Activated CD4-positive, alpha-beta T cell treated with anti-CD3 and anti-CD28 coated beads, Interleukin-2, amount 50 U/mL, for 48 hours (primary cell): Measurements from ENCODE around the gene PPARA.

Experiments
- DNase-seq, 2 experiments: peaks; one replicate each; pipeline ENCODE4 v3.0.0-alpha.2; 2020

PPARA gene

DNA sequence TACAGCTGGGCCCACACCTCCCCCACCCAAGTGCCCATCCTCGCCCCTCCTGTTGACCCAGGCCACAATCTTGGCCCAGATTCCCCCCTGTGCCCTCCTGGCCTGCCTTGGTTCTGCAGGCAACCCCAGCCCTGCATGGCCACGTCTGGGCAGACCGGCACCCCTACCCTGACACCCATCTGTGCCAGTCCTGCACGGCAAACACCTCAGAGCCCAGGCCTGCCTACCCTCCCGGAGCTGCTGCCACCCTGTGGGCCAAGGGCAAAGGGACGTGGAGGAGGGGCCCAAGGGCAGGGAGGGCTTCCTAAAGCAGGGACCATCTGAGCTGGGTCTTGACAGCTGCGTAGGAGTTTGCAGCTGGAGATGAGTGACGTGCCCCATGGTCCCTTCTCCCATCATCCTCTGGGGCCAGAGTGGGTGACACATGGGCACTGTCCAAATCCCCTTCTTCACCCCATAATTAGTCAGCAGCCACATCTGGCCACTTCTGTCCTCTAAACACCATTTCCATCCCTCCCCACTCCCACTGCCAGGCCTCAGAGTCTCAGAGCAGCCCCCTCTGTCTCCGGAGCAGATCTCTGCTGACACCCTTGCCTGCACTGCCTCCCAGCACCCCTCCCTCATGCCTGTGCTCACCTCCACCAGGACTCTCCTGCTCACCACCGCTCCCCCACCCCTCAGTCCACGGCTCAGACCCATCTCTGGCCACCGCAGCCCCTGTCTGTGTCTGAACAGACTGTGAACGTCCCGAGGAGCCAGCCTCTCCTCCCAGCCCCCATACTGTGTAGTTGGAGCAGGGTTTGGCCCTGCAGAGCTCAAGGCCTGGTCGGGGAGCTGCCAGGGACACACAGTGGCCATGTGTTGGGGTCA, 35.6 kb upstream of the PPARA start:
- DNase-seq: no peak

- DNase-seq: no peak
Observed at GRCh38 chr22:46115388-46115678, 35.0 kb upstream of the PPARA start.

GRCh38 chr22:46115755-46116490, 34.4 kb upstream of the PPARA start:
- no peak for DNase-seq

- peak; percentile 87 to 88 for DNase-seq
Observed at GRCh38 chr22:46116491-46116958, 33.8 kb upstream of the PPARA start.

DNA sequence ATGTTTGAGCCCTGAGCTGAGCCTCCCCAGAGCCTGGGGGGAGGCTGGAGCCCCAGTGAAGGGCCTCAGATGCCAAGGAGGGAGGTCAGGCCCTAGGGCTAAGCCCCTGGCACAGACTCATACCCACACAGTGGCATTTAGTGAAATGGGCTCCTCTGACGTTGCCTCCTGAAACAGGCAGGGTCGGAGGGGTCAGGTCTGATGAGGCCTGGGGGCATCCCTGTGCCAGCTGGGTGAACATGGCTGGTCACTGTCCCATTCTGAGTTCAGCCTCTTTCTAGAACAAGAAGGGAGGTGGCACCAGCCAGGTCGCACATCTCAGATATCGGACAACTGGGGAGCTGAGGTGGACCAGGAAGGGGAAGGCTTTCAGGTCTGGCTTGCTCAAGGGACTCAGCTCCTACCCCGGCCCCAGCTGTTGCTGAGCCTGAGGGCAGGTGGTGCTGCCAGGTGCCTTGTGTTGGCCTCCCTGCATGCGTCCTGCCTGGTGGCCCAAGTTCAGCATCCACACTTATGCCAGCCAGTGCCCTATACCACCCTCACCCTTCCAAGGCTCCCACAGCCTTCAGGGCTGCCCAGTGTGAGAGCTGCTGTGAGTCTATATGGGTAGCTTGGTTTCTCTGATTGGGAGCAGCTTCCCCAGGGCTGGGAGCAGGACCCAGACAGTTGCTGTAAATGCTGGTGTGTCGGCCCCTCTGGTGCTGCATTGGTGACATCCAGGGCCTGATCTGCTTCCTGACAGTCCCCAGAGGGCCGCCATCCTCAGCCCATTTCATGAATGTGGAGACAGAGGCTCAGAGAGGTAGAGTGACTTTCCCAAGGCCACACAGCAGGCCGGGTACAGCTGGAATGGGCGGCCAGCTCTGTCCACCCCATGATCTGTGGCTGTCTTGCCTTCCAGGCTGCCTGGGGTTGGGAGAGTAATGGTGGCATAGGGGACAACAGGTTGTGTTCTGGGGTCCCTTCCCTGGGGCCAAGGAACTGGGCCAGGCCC, 32.8 kb upstream of the PPARA start:
- DNase-seq: no peak

DNA sequence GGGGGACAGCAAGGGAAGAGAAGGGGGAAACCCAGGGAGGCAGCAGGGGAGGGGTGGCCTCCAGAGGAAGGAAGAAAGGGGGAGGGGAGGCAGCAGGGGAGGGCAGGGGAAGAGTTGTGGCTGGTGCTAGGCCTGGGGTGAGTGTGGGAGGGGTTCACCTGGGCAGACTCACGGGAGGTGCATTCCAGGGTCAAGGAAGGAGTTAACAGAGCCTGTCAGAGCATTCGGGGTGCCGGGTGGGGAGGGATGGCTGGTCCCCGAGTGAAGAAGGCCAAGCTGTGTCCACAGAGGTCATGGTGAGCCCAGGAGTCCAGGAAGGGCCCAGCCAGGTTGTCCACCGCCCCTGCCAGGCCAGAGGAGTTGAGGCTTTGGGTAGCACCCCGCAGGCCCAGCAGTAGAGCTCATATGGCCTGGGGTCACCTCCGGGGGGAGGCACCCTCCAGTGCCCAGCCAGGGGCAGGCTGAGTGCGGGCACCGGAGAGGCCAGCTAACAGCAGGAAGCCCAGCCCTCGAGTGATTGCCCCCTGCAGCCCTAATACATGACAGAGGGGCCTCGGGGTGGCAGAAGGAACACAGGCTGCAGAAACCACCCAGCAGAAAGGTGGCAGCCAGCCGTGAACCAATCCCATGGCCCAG, 31.1 kb upstream of the PPARA start:
- no peak for DNase-seq

- no peak for DNase-seq
Observed at GRCh38 chr22:46119729-46120419, 30.5 kb upstream of the PPARA start.

GRCh38 chr22:46120420-46120737, 29.9 kb upstream of the PPARA start:
- DNase-seq: no peak

DNA sequence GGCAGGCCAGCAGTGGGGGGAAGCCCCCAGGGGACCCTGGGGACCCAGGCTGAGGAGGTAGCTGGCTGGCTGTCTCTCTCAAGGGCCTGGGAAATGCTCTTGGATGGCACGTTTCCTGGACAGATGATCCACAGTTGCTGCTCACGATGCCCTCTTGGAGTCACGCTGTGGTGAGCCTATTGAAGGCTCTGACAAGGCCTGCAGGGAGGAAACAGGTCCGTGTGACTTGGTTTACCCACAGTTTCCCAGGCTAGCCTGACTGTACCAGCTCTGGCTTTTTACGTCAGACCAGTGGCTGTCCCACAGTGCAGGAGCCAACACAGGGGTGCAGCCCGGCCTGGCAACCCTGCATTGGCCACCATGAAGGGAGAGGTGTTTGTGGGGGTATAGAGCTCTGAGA, 29.2 kb upstream of the PPARA start:
- DNase-seq: no peak

DNA sequence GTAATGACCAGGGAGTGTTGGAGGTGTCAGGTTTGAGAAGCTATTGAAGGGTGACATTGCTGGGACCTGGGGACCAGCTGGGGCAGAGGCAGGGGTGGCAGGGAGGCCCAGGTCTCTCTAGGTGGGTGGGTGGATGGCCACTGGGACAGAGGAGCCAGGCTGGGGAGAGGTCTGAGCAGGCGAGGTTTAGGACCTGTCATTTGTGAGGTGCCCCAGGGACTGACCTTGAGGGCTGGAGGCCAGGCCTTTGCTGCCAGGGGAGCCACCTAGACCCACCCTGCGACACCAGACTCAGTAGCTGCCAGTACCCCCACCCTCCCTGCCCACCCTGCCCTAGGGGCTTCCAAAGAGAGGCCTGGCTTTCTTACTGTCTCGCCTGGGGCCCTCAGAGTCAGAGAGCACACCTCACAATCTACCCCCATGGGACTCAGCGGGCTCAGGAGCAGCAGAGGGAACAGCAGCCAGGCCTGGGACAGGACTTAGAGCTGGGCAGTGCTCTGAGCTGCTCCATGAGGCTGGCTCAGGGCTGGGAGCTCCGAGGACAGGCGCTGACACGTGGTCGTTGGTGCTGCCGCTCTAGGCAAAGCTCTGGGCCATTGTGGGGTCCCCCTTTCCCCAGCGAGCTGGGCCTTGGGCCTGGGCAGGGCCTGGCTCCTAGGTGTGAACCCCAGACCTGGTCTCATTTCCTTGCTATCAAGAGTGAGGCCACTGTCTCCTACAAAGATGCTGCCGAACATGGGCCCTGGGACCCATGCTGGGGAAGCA, 28.6 kb upstream of the PPARA start:
- no peak for DNase-seq

DNA sequence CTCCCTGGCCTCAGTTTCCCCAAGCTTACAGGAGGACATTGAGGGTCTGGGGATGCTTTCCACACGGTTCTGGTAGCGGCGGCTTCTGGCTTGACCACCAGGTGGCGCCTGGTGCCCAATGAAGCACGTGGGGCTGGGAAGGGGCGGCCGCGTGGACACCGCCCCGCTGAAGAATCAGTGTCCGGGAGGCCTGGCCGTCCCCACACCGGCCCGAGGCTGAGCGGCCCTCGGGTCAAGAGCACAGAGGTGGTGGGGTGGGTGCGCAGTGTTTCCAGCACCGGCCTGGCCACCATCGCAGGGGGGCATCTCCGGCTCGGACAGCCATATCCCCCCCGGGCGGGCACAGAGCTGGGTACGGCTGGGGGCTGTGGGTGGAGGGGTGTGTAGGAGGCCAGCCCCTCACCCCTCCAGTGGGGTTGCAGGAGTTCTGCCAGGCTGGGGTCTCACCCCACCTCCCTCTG, 27.8 kb upstream of the PPARA start:
- peak; percentile 82 to 83 for DNase-seq

- no peak for DNase-seq
Observed at GRCh38 chr22:46122980-46123693, 27.2 kb upstream of the PPARA start.

GRCh38 chr22:46123694-46124382, 26.5 kb upstream of the PPARA start:
- DNase-seq: no peak

DNA sequence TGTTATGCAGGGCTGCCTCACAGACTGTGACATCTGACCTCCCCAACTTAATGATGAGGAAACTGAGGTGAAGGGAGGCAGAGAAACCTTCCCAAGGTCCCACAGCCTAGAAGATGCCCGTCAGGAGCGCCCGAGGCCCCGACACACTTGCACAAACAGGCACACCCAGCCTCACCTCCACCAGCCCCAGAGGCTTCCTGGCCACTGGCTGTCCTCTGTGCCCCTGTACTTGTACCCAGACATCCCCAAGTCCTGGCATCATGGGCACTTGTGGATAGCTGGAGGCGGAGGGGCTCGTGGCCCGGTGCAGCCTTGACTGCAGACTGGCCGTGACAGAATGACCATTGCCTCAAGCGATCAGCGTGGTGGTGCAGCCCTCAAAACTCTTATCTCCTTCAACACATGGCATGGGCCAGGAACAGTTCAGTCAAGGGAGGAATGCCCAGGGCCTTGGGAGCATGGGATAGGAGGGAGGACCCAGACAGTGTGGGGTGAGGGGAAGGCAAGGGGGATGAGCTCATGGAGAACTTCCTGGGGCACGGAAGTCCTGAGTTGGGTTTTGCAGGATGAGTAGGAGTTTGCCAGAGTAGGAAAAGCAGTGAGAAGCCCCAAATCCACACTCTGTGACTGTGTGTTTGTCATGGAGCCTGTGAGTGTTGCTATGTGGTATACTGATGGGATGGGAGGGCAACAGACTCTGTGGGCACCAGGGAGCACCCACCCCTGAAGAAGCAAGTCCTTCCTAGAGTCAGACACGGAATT, 25.8 kb upstream of the PPARA start:
- DNase-seq: no peak

DNA sequence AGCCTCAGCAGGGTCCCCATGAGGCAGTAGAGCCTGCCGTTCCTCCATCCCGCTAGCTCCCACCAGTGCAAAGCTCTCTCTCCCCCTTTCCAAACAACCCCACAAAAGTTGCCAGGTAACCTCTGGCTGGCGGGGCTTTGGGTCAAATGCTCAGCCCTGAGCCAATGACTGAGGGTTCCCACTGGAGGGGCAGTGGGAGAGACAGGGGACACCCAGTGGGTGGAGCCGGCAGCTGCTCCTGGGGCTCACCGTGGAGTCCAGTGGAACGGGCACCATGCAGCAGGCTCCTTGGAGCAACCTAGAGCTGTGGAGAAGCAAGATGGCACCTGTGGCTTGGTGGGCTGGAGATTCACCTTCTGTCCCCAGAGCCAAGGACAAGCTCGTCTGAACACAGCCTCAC, 25.0 kb upstream of the PPARA start:
- no peak for DNase-seq

DNA sequence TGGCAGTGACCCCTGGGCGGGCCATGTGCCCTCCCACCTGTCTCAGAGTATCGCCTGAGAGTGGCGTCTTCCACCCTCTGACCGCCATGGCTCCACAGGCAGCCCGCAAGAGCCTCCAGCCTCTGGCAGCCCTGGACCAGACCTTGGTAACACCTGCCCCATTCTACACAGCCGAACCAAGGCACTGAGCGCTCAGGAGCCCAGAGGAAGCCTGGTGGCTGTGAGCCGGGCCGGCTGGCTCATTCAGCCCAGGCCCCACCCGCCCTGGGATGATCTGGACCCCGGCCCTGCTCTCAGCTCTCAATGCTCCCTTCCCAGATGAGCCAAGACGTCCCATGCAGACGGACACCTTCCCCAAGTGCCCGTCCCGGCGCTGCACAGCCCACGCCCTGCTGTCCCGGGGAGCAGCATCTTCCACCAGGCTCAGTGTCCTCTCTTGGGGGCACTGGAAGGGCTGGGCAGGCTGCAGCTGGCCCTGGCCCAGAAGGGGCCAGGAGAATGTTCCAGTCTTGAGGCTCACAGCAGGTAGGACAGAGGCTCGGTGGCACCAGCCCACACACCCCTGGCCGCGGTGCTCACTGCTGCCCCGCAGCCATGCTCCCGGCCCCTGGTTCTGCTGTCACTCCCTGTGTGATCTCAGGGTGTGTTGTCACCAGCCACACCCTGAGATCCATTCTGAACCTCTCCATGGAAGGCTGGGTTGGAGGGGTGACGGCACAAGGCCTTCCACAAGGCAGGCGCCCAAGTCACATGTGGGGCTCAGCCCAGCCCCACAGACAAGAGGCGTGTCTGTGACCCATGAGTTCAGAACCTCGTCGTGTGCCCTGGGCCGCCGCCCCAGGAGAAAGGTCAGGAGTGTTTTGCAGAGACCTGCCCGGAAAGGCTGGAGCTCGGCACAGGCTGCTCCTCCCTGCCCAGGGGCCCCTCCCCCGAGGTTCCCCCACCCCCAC, 24.2 kb upstream of the PPARA start:
- DNase-seq: no peak

- no peak for DNase-seq
Observed at GRCh38 chr22:46126853-46127385, 23.4 kb upstream of the PPARA start.

DNA sequence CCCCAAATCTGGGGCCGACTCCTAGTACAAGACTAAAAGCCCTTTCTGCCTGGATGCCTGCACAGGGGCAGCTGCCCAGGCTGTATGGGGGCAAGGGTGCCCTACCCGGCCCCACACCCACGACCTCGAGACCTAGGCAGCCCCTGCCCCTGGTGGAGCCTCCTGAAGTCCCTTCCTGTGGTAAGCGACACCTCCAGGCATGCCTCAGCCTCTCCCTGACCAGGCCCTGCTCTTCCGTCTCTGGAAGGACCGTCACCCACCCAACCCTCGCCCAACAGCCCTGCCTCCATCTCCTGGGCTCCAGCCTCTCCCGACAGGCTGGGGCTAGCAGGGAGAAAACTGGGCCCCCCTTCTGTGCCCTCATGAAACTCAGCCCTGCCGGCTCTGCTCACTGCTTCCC, 22.8 kb upstream of the PPARA start:
- no peak for DNase-seq
